ENCODE measurements around the gene PCDHA12.

- TF ChIP-seq POLR2A (IDR thresholded peaks at IDR 0.05; ENCODE audit: low read depth, low read length) (no peak), POLR2AphosphoS5 (IDR thresholded peaks at IDR 0.05; ENCODE audit: low read depth, low read length) (no peak), TAF1 (IDR thresholded peaks at IDR 0.05; ENCODE audit: borderline replicate concordance, low read depth, low read length) (no peak)
Observed at GRCh38 chr5:140835622-140836510, 39.2 kb upstream of the PCDHA12 start.
